ENCODE measurements around the gene CDK14. TPM values are rescaled to one million over a fixed set of nuclear protein-coding genes. Genes with fewer than 3 reads are reported as not detected.

Gene CDK14
- total and polyA plus RNA-seq, 2 of the 8 experiments (the other 6 are each of a cell fraction or from before 2014, with no cell fraction given), result 5.5 to 47.3 TPM

- H3K79me1 ChIP-seq (ENCODE audit: low read depth, low read length), result no peaks in the 10 kb centered on the region
- no peak overlapping the region for H2BK12ac ChIP-seq (ENCODE audit: low read depth, low read length)
- no peak overlapping the region for H3K4me3 ChIP-seq (ENCODE audit: extremely low read depth in 1 of 4, insufficient read depth in 2 of 4, low read depth in 3 of 4, low read length in 4 of 4)
- no peaks in the 10 kb centered on the region for H3K36me3 ChIP-seq (ENCODE audit: control insufficient read depth in 2 of 4, insufficient read depth in 4 of 4, low read length in 3 of 4)
- peaks cover 0 to 5% (median 0%) of the 10 kb centered on the region in 4 experiments; a peak in 1 of 7 replicates for H3K4me1 ChIP-seq (replicated peaks in 1 of 4; ENCODE audit: control insufficient read depth in 3 of 4, insufficient read depth in 4 of 4, low read length in 3 of 4)
- no peak overlapping the region for H2BK15ac ChIP-seq (ENCODE audit: low read length)
- no peak overlapping the region for H3K9ac ChIP-seq (replicated peaks in 1 of 4; ENCODE audit: extremely low read depth in 1 of 4, low read depth in 3 of 4, low read length in 3 of 4)
- DNase-seq (ENCODE audit: low read depth in 1 of 2, low spot score in 2 of 2) (no peak), FAIRE-seq (no peak)
- no peak overlapping the region for H2AK5ac ChIP-seq (ENCODE audit: low read depth, low read length)
- 86% methylated on average over 1 of the region's 1 CpG; no CpG with 5 or more reads in 1 of the 2 experiments for WGBS, 2 experiments (ENCODE audit: extremely low coverage in 1 of 2, insufficient coverage in 1 of 2, insufficient read length in 1 of 2, insufficient replicate concordance in 2 of 2, low coverage in 1 of 2, low lambda C conversion rate in 2 of 2, missing lambda C conversion rate in 1 of 2)
- H3K56ac ChIP-seq (replicated peaks; ENCODE audit: insufficient read length, low read depth, low read length), result no peak overlapping the region
- H2BK5ac ChIP-seq (ENCODE audit: low read depth, low read length), result no peak overlapping the region
- no peak overlapping the region for H2AFZ ChIP-seq (ENCODE audit: low read length)
- H2BK120ac ChIP-seq (replicated peaks; ENCODE audit: low read depth, low read length), result no peak overlapping the region
- no peak for TF ChIP-seq CBX5 (IDR thresholded peaks at IDR 0.05; ENCODE audit: low read depth, low read length)
- H4K5ac ChIP-seq (ENCODE audit: insufficient read length, low read depth, low read length), result no peak overlapping the region
- H3K18ac ChIP-seq (ENCODE audit: extremely low read depth, low read length), result no peak overlapping the region
- no peak overlapping the region for H3K14ac ChIP-seq (ENCODE audit: insufficient read length)
- no peak overlapping the region for H3K23ac ChIP-seq (ENCODE audit: insufficient read length)
- H3K79me2 ChIP-seq (ENCODE audit: control insufficient read depth in 1 of 2, insufficient read depth in 2 of 2, low read length in 2 of 2), result no peaks in the 10 kb centered on the region
- H4K91ac ChIP-seq (replicated peaks; ENCODE audit: insufficient read length, low read length), result no peak overlapping the region
- H3K9me3 ChIP-seq (ENCODE audit: insufficient read depth in 2 of 2, low read depth in 1 of 2, low read length in 1 of 2), result no peaks in the 10 kb centered on the region
- no peak overlapping the region for H2BK20ac ChIP-seq (ENCODE audit: low read length)
- H3K27ac ChIP-seq (ENCODE audit: low read depth, low read length), result no peak overlapping the region
- H4K20me1 ChIP-seq (replicated peaks in 1 of 2; ENCODE audit: control insufficient read depth in 1 of 2, insufficient read depth in 2 of 2, low read length in 2 of 2), result no peaks in the 10 kb centered on the region
- no peaks in the 10 kb centered on the region for H3K23me2 ChIP-seq (ENCODE audit: low read depth, low read length)
- H3K4me2 ChIP-seq (ENCODE audit: insufficient read depth in 1 of 2, low read depth in 2 of 2, low read length in 2 of 2), result no peak overlapping the region
- no peaks in the 10 kb centered on the region for H3K27me3 ChIP-seq (replicated peaks in 1 of 4; ENCODE audit: control insufficient read depth in 3 of 4, extremely low read depth in 1 of 4, insufficient read depth in 3 of 4, low read length in 3 of 4)
- ChIA-PET POLR2A (ENCODE audit: partially characterized antibody) (no interaction called here), CTCF (ENCODE audit: partially characterized antibody) (interaction anchor here (0.7 to 0.8 kb wide), 2 partner anchors 27 to 29 kb away, joined by 3 read pairs; no protein-coding TSS in a partner anchor)
- H3K4ac ChIP-seq (replicated peaks; ENCODE audit: insufficient read length, low read depth, low read length), result no peak overlapping the region
- no peak overlapping the region for H4K8ac ChIP-seq (ENCODE audit: extremely low read depth, insufficient read depth, low read length)
Observed at GRCh38 chr7:90850066-90850465, 253.9 kb downstream of the CDK14 start.
